Progenitor cell of endocrine pancreas (in vitro differentiated cells): Measurements from ENCODE around the gene SEC16B. TPM values are rescaled to one million over a fixed set of nuclear protein-coding genes. Genes with fewer than 3 reads are reported as not detected.

Experiments used
- DNase-seq: peaks from one replicate; pipeline ENCODE4 v3.0.0; 2021; ENCODE audit warnings: low spot score; ENCODE audit not compliant: unreplicated experiment
- H3K27ac Mint-ChIP-seq: 2 replicates; pipeline ENCODE4 v1.8.0; 2021; ENCODE audit warnings: mild to moderate bottlenecking, moderate library complexity, mixed read lengths
- H3K27me3 Mint-ChIP-seq: 2 replicates; pipeline ENCODE4 v1.8.0; 2021; ENCODE audit warnings: mixed read lengths
- H3K36me3 Mint-ChIP-seq: 2 replicates; pipeline ENCODE4 v1.8.0; 2022; ENCODE audit warnings: mixed read lengths; ENCODE audit not compliant: insufficient read depth
- H3K4me1 Mint-ChIP-seq: 2 replicates; pipeline ENCODE4 v1.8.0; 2021; ENCODE audit warnings: low read depth, mixed read lengths
- H3K4me3 Mint-ChIP-seq: 2 replicates; pipeline ENCODE4 v1.8.0; 2021; ENCODE audit warnings: low read depth, mild to moderate bottlenecking, moderate library complexity, mixed read lengths
- H3K9me3 Mint-ChIP-seq: 2 replicates; pipeline ENCODE4 v1.8.0; 2021; ENCODE audit warnings: low read depth, mixed read lengths
- CTCF ChIP-seq: fragments of 200-600 bp; sonication (generic); IDR thresholded peaks from one replicate; pipeline ENCODE4 v1.5.0; 2021; ENCODE audit warnings: antibody characterized with exemption, mild to moderate bottlenecking; ENCODE audit not compliant: unreplicated experiment
- total RNA-seq: library from RNA; stranded (reverse); gene quantifications from 2 replicates; pipeline ENCODE4 v1.2.1, GENCODE V29; 2021

SEC16B gene
- total RNA-seq, 1 donor from 2014 or later: 0.67 TPM

GRCh38 chr1:177978530-177978929 lies 8.7 kb upstream of the SEC16B start:
- H3K9me3 Mint-ChIP-seq: no peaks in the 10 kb centered on the region
- DNase-seq: no peak
- peaks cover 4% of the 10 kb centered on the region for H3K27me3 Mint-ChIP-seq
- no peaks in the 10 kb centered on the region for H3K36me3 Mint-ChIP-seq
- no peak overlapping the region for H3K4me3 Mint-ChIP-seq
- H3K4me1 Mint-ChIP-seq: no peaks in the 10 kb centered on the region
- no peak for TF ChIP-seq CTCF
- H3K27ac Mint-ChIP-seq: no peak overlapping the region

GRCh38 chr1:177977141-177977540 lies 7.3 kb upstream of the SEC16B start:
- H3K4me3 Mint-ChIP-seq: no peak overlapping the region
- H3K9me3 Mint-ChIP-seq: no peaks in the 10 kb centered on the region
- H3K4me1 Mint-ChIP-seq: no peaks in the 10 kb centered on the region
- TF ChIP-seq CTCF: no peak
- DNase-seq: no peak
- no peak overlapping the region for H3K27ac Mint-ChIP-seq
- H3K27me3 Mint-ChIP-seq: peaks cover 4% of the 10 kb centered on the region
- H3K36me3 Mint-ChIP-seq: no peaks in the 10 kb centered on the region

GRCh38 chr1:177976596-177976995 lies 6.7 kb upstream of the SEC16B start:
- Mint-ChIP-seq H3K9me3 (no peaks in the 10 kb centered on the region), H3K27me3 (peaks cover 4% of the 10 kb centered on the region), H3K27ac (no peak overlapping the region), H3K4me3 (no peak overlapping the region), H3K4me1 (no peaks in the 10 kb centered on the region), H3K36me3 (no peaks in the 10 kb centered on the region)
- no peak for DNase-seq
- no peak for TF ChIP-seq CTCF

GRCh38 chr1:177975588-177976495 lies 6.0 kb upstream of the SEC16B start:
- Mint-ChIP-seq H3K27ac (no peak overlapping the region), H3K36me3 (no peaks in the 10 kb centered on the region), H3K4me1 (no peaks in the 10 kb centered on the region), H3K4me3 (no peak overlapping the region), H3K27me3 (peaks cover 4% of the 10 kb centered on the region), H3K9me3 (no peaks in the 10 kb centered on the region)
- no peak for DNase-seq
- TF ChIP-seq CTCF: no peak

GRCh38 chr1:177973585-177973984 lies 3.7 kb upstream of the SEC16B start:
- H3K4me1 Mint-ChIP-seq: peaks cover 4% of the 10 kb centered on the region
- TF ChIP-seq CTCF: no peak

More at GRCh38 chr1:177973585-177973984, 3.7 kb upstream of the SEC16B start:
- no peak for DNase-seq
- Mint-ChIP-seq H3K9me3 (no peaks in the 10 kb centered on the region), H3K27ac (no peak overlapping the region), H3K27me3 (peaks cover 4% of the 10 kb centered on the region), H3K36me3 (no peaks in the 10 kb centered on the region), H3K4me3 (no peak overlapping the region)
